GM12878 (cell line): ENCODE results near the gene LRRK1. TPM values are rescaled to one million over a fixed set of nuclear protein-coding genes. Genes with fewer than 3 reads are reported as not detected.

Experiments used
- ATAC-seq: fragments of 200-7000 bp; cut with Tn5 transposase; 3 replicates; pipeline ENCODE4 v1.9.1; 2020; ENCODE audit warnings: mild to moderate bottlenecking, moderate library complexity
- BruUV-seq: library from RNA; stranded (reverse); fragments of 400-500 nt; replicated peaks from 2 replicates; lab custom pipeline; 2021; lab: Mats Ljungman, UMichigan
- CTCF ChIA-PET: fragments of 300-600 bp; sonication (Branson Sonifier 250); formaldehyde crosslinking; extraction: SDS; loops from one replicate; lab custom pipeline; 2021; ENCODE audit warnings: inconsistent platforms; lab: Yijun Ruan, JAX
- POLR2A ChIA-PET: fragments of 350-600 bp; formaldehyde crosslinking; extraction: SDS; loops from one replicate; lab custom pipeline; 2021; ENCODE audit warnings: inconsistent platforms; lab: Charles Lee
- RAD21 ChIA-PET: fragments of 300-600 bp; sonication (Branson Sonifier 250); formaldehyde crosslinking; loops from one replicate; lab custom pipeline; 2023; ENCODE audit warnings: antibody characterized with exemption; ENCODE audit not compliant: unreplicated experiment; lab: Charles Lee
- SMC1A ChIA-PET: fragments of 300-600 bp; sonication (Branson Sonifier 250); formaldehyde crosslinking; loops from one replicate; lab custom pipeline; 2023; ENCODE audit not compliant: unreplicated experiment, uncharacterized antibody; lab: Charles Lee
- DNase-seq: peaks from one replicate; pipeline ENCODE4 v3.0.0-alpha.2; 2011; ENCODE audit warnings: low read depth, low spot score
- FAIRE-seq: peaks from 3 replicates; lab custom pipeline; 2011; peaks lifted over from hg19 to GRCh38; lab: Jason Lieb, UNC
- H2AFZ ChIP-seq: 2 replicates; pipeline ENCODE4 v1.6.0; 2011; ENCODE audit warnings: low read depth, low read length, control low read depth; ENCODE audit not compliant: control insufficient read depth
- H3K27ac ChIP-seq: 2 replicates; pipeline ENCODE4 v1.5.1; 2011; ENCODE audit warnings: control low read depth; ENCODE audit not compliant: control insufficient read depth, insufficient read depth
- H3K27me3 ChIP-seq, 2 experiments: replicated peaks in 1 of 2; 2 replicates each; pipeline versions ENCODE4 v1.6.0 to v1.6.1; 2011; ENCODE audit warnings: low read length in 1 of 2; ENCODE audit not compliant: control insufficient read depth in 2 of 2, insufficient read depth in 2 of 2
- H3K36me3 ChIP-seq, 2 experiments: 2 replicates each; pipeline ENCODE4 v1.5.1; 2011; ENCODE audit warnings: low read length in 1 of 2; ENCODE audit not compliant: control insufficient read depth in 2 of 2, insufficient read depth in 2 of 2
- H3K4me1 ChIP-seq: 2 replicates; pipeline ENCODE4 v1.6.1; 2011; ENCODE audit warnings: mild to moderate bottlenecking, low read length, moderate library complexity, mixed read lengths; ENCODE audit not compliant: control insufficient read depth, insufficient read depth
- H3K4me2 ChIP-seq: 2 replicates; pipeline ENCODE4 v1.6.0; 2011; ENCODE audit warnings: control low read depth; ENCODE audit not compliant: control insufficient read depth, insufficient read depth
- H3K4me3 ChIP-seq: fragments of 200-600 bp; sonication (generic); 2 replicates; pipeline ENCODE4 v1.5.1; 2016
- H3K79me2 ChIP-seq: 2 replicates; pipeline ENCODE4 v1.6.0; 2011; ENCODE audit warnings: low read length; ENCODE audit not compliant: control insufficient read depth, insufficient read depth
- H3K9ac ChIP-seq: 2 replicates; pipeline ENCODE4 v1.8.0; 2011; ENCODE audit warnings: low read length, control low read depth, mixed read lengths; ENCODE audit not compliant: control insufficient read depth, insufficient read depth
- H3K9me3 ChIP-seq: replicated peaks from 3 replicates; pipeline ENCODE4 v1.5.1; 2011; ENCODE audit warnings: mild to moderate bottlenecking, low read length; ENCODE audit not compliant: control insufficient read depth, insufficient read depth
- H4K20me1 ChIP-seq: 2 replicates; pipeline ENCODE4 v1.6.0; 2011; ENCODE audit not compliant: control insufficient read depth, insufficient read depth
- BRCA1 ChIP-seq: IDR thresholded peaks from 2 replicates; pipeline ENCODE4 v1.6.1; 2011; ENCODE audit warnings: low read depth, low read length, improper control_type of control experiment
- CEBPB ChIP-seq, 2 experiments: fragments of 150-350 bp in 1 of 2; IDR thresholded peaks; 2 replicates each; pipeline ENCODE4 v1.6.1; 2012 to 2014; ENCODE audit warnings: low read depth in 2 of 2, low read length in 2 of 2, borderline replicate concordance in 1 of 2, inconsistent platforms in 1 of 2
- EED ChIP-seq: sonication (generic); IDR thresholded peaks from 2 replicates; pipeline ENCODE4 v1.6.1; 2016; ENCODE audit warnings: antibody characterized with exemption, low read depth
- FOXK2 ChIP-seq: fragments of 450-650 bp; IDR thresholded peaks from 2 replicates; pipeline ENCODE4 v1.6.1; 2017; ENCODE audit warnings: mild to moderate bottlenecking, moderate library complexity
- JUNB ChIP-seq: IDR thresholded peaks from 2 replicates; pipeline ENCODE4 v1.6.1; 2016; ENCODE audit warnings: antibody characterized with exemption, mild to moderate bottlenecking
- MAX ChIP-seq: IDR thresholded peaks from 2 replicates; pipeline ENCODE4 v1.6.1; 2012; ENCODE audit warnings: low read depth, low read length, improper control_type of control experiment
- NFIC ChIP-seq: IDR thresholded peaks from 2 replicates; pipeline ENCODE4 v1.6.1; 2012; ENCODE audit warnings: low read depth, mild to moderate bottlenecking, inconsistent platforms, low read length, moderate library complexity
- NFYB ChIP-seq: IDR thresholded peaks from 2 replicates; pipeline ENCODE4 v1.6.1; 2011; ENCODE audit warnings: low read depth, mild to moderate bottlenecking, low read length, improper control_type of control experiment, moderate library complexity; ENCODE audit not compliant: insufficient read depth
- PAX5 ChIP-seq: IDR thresholded peaks from 2 replicates; pipeline ENCODE4 v1.6.1; 2011; ENCODE audit warnings: low read depth, low read length, borderline replicate concordance
- RELA ChIP-seq: fragments of 450-650 bp; IDR thresholded peaks from 2 replicates; pipeline ENCODE4 v1.8.0; 2014; ENCODE audit warnings: borderline replicate concordance; ENCODE audit not compliant: partially characterized antibody
- SMAD5 ChIP-seq: IDR thresholded peaks from 2 replicates; pipeline ENCODE4 v1.6.1; 2016; ENCODE audit warnings: antibody characterized with exemption, low read depth
- SP1 ChIP-seq: IDR thresholded peaks from one replicate; pipeline ENCODE4 v1.6.1; 2011; ENCODE audit warnings: low read depth, low read length
- USF2 ChIP-seq: IDR thresholded peaks from 2 replicates; pipeline ENCODE4 v1.6.1; 2011; ENCODE audit warnings: low read depth, low read length, improper control_type of control experiment, borderline replicate concordance
- ZBTB4 ChIP-seq: fragments of 450-650 bp; formaldehyde crosslinking; IDR thresholded peaks from 2 replicates; pipeline ENCODE4 v1.4.0; 2022; ENCODE audit warnings: mild to moderate bottlenecking, moderate library complexity
- ZNF384 ChIP-seq: IDR thresholded peaks from 2 replicates; pipeline ENCODE4 v1.6.1; 2012; ENCODE audit warnings: low read depth, mild to moderate bottlenecking, low read length, improper control_type of control experiment, borderline replicate concordance
- ZZZ3 ChIP-seq: IDR thresholded peaks from 2 replicates; pipeline ENCODE4 v1.6.1; 2011; ENCODE audit warnings: low read depth; ENCODE audit not compliant: control insufficient read depth, insufficient read length
- WGBS: methylation state at CpG from one replicate; pipeline ENCODE4 v1.1.6; 2016; ENCODE audit warnings: low lambda C conversion rate; ENCODE audit not compliant: insufficient replicate concordance, insufficient coverage; ENCODE audit errors: missing lambda C conversion rate; 5-methylcytosine and 5-hydroxymethylcytosine counted together
- in situ Hi-C: fragments of 300-500 bp; cut with MboI; formaldehyde crosslinking; loops from 9 replicates; pipeline ENCODE4 v1.14.3; 2018; ENCODE audit warnings: mixed read lengths
- intact Hi-C: fragments of 100-400 bp; cut with micrococcal nuclease; formaldehyde crosslinking; loops from one replicate; pipeline ENCODE4 v1.14.2; 2022; ENCODE audit not compliant: unreplicated experiment
- polyA plus RNA-seq, 11 experiments: library from polyadenylated mRNA; depleted of rRNA in 4 of 11; unstranded in 6 of 11; stranded (reverse) in 5 of 11; fragments of >200 nt; fragmentation: Nextera tagmentation in 4 of 11; fragmentation: Illumina TruSeq in 1 of 11; extraction: Ambion mirVana in 4 of 11; extraction: Trizol in 1 of 11; gene quantifications; 1 replicate in 1 of 11; 2 replicates in 10 of 11; pipeline versions ENCODE4 v1.2.1 to v1.2.3, GENCODE V29; 2011 to 2016; ENCODE audit warnings: inconsistent platforms in 2 of 11, missing spikeins in 2 of 11, low read depth in 1 of 11
- total RNA-seq, 4 experiments: library from RNA; depleted of rRNA in 3 of 4; stranded (reverse); fragments of >200 nt in 3 of 4; fragmentation: Illumina TruSeq in 1 of 4; extraction: Trizol in 1 of 4; gene quantifications; 2 replicates each; pipeline versions ENCODE4 v1.2.1 to v1.2.3, GENCODE V29; 2013 to 2021

Gene LRRK1
- total and polyA plus RNA-seq, 10 of the 15 experiments (the other 5 are each of a cell fraction or from before 2014, with no cell fraction given): 2.2 to 58.3 (median 17.9) TPM

DNA sequence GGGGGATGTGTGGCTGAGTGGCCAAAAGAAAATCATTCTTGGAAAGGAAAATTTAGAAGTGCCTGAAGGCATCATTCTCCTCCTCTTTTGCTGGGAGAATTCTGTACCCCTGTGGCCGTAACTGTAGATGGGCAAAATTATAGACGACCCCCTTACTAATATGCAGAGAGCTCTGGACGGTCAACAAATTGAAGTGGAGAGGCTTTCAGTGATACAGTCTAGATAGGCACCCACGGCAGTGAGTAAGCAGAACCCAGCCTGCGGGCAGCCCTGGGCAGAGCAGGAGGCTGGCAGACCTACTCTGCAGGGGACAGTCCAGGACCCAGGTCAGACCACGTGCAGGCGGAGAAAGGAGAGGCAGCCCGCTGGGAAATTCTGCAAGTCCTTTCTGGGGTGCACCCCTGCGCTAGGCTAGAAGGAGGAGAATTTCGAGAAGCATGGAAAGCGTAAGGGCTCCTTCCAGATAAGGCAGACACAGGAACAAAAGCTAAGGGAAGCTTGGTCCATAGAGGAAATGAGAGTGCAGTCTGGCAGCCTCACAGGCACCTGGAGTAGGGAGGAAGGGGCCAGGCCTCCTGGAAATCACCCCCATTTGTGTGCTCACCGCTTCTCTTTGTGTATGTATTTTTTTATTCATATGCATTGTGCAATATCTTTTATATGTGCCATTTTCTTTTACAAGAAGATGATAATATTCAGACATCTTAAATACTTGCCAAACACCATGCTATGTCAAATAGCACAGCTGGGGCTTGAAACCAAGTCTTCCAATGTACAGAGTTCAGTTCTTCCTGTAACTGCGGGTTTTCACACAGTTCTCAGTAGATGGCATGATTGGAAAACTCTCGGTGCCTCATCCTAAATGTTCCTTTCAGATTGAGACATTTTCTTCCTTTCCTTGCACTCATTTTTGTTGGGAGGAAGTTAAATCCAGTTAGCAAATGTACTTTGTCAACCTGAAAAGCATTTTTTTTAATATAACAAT lies 40.2 kb downstream of the LRRK1 start (continued):
- no peak for TF ChIP-seq ZBTB4 (CRISPR knock-in tag)

DNA sequence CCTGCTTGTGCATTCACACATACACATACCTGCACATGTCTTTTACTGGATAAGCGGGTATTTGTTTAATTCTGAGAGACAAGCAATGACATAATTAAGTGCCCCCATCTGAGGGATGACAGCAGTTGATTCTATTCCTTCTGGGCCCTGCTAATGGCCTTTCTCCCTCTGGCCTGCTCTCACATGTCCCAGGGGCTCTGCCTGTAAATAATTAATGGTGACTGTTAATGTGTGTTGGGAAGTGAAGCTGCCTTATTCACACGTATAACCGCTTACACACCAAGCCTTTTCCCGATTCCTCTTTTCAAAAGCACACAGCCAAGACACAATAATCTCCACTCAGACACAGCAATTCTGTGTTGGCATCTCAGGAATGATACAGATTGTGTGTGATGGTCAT lies 47.8 kb downstream of the LRRK1 start:
- no peak overlapping the region for H2AFZ ChIP-seq
- RAD21 ChIA-PET: interaction anchor here (0.9 to 1.6 kb wide), 8 partner anchors 19 to 291 kb away, joined by 3 to 18 read pairs (median 6); partner anchors contain the start of gene LRRK1
- ATAC-seq: peak; percentile 93
- intact Hi-C loops: loop anchor here (1.0 to 2.0 kb wide), 3 partner anchors 18 to 46 kb away; no protein-coding TSS in a partner anchor
- H3K9me3 ChIP-seq: peaks cover 3% of the 10 kb centered on the region; the same call in 1 of the 3 replicates
- no peak for FAIRE-seq
- peak; percentile 66 for DNase-seq
- H3K36me3 ChIP-seq: peaks cover 3 to 6% of the 10 kb centered on the region in 2 experiments
- H4K20me1 ChIP-seq: no peaks in the 10 kb centered on the region
- H3K79me2 ChIP-seq: no peaks in the 10 kb centered on the region; the same call in 1 of the 2 replicates
- no TSS peak for BruUV-seq
- in situ Hi-C loops: no loop called here
- peaks cover 7% of the 10 kb centered on the region for H3K4me1 ChIP-seq
- CTCF ChIA-PET: interaction anchor here (0.9 to 1.6 kb wide), 5 partner anchors 9 to 49 kb away, joined by 3 to 9 read pairs (median 6); partner anchors contain the start of gene LRRK1
- no peaks in the 10 kb centered on the region for H3K27me3 ChIP-seq
- H3K4me3 ChIP-seq: no peak overlapping the region
- WGBS: 80% methylated on average over 4 of the region's 4 CpGs
- SMC1A ChIA-PET: interaction anchor here (0.8 to 1.6 kb wide), 13 partner anchors 9 to 340 kb away, joined by 3 to 23 read pairs (median 7); partner anchors contain the start of gene LRRK1
- no peak overlapping the region for H3K9ac ChIP-seq
- H3K4me2 ChIP-seq: no peak overlapping the region
- peak overlapping the region; percentile 8; the same call in 1 of the 2 replicates for H3K27ac ChIP-seq
- POLR2A ChIA-PET: interaction anchor here (0.8 to 1.3 kb wide), 7 partner anchors 11 to 50 kb away, joined by 3 to 10 read pairs (median 4); no protein-coding TSS in a partner anchor
- no peak for TF ChIP-seq NFIC
- TF ChIP-seq SP1: no peak
- no peak for TF ChIP-seq NFYB
- no peak for TF ChIP-seq CEBPB (IDR thresholded peaks at IDR 0.05; ENCODE audit: borderline replicate concordance in 1 of 2, low read depth in 2 of 2, low read length in 2 of 2)
- TF ChIP-seq USF2: no peak
- TF ChIP-seq EED: no peak
- no peak for TF ChIP-seq ZZZ3
- no peak for TF ChIP-seq PAX5
- no peak for TF ChIP-seq FOXK2
- TF ChIP-seq ZNF384: no peak
- no peak for TF ChIP-seq MAX
- no peak for TF ChIP-seq RELA
- TF ChIP-seq JUNB: no peak
- TF ChIP-seq BRCA1: no peak
- TF ChIP-seq SMAD5: no peak
